NCI-H510A treated with DMSO at 0.1 percent for 48 hours (cell line): Measurements from ENCODE around the gene NEU2.

Experiments used
- DNase-seq: peaks from one replicate; lab custom pipeline; 2025; lab: John Stamatoyannopoulos, UW

NEU2 gene

DNA sequence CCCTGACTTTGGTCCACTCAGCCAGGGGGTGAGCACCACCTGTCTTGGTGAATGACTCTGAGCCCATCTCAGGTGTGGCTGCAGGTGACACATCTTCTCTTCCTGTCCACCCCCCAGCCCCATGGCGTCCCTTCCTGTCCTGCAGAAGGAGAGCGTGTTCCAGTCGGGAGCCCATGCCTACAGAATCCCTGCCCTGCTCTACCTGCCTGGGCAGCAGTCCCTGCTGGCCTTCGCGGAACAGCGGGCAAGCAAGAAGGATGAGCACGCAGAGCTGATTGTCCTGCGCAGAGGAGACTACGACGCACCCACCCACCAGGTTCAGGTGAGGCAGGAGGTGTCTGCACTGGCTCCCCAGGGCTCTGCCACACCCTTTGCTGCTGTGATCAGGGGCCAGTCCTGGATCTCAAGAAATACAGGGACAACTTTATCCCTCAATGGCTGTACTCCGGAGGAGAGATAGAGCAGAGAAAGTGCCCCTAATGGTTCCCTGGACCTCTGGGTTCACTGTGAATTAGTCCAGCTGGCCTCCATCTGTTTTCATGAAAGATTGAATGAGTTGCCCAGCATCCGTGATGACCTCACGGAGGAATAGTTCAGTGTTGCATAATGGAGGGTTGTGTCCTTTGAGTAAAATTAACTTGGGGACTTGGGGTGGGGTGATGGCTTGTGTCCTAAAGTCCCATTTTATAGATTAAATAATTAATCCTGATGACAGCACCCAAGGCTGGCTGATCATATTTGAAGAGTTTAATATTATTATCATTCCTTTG lies at the start of gene NEU2:
TSS of gene NEU2 (plus strand) at position 122 of the 770 bp plus-strand sequence. CDS start at position 122, 0 bp downstream.
- DNase-seq = no peak

DNA sequence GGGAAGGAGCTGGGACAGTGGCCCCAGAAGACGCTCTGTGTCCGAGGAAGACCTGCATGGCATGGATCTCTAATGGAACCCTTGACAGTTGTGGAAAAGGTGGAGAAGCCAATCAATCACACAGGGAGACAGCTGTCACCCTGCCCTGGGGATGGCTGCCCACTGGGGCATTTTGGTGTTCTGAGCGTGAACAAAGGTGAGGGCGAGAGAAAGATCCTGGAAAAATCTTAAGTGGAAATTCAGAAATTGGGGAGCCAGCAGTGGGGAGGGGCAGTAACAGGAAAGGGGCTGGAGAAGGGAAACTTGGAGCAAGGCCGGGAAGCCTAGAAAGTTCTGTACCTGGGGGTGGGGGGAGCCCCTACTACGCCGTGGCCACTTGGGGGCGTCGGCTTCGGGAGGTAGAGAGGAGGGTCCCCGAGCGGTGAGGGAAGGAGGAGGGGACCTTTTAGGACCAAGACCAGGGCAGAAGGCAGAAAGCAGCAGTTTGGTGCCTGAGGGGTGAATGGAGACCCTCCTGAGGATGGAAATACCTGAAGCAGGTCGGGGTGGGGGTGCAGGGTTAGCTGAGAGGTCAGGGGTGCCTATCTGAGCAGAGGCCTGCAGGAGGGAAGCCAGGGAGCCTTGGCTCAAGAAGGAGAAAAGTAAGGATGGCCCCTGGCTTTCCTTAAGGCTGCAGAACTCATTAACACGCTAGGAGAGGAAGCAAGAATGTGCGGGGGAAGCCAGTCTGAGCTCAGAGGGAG lies 49.4 kb upstream of the NEU2 start:
- no peak for DNase-seq

DNA sequence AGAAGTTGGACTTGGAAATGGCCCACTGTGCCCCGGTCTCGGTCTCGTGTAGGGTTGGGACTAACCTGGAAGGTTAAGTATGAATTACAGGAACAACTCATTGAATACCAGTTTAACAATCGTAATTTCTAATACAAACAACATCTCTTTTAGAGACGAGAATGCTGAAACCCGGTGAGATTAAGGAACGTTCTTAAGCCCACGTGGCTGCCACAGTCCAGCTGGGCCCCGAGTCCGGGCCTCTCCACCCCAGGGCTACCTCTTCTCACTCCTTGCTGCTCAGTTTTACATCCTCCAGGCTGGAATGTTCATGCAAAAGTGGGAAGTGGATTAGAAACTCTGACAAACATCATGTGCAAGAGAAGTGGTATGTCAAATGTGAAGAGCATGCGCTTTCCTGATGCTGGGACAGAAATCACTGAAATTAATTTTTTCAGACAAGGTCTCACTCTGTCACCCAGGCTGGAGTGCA lies 48.8 kb upstream of the NEU2 start:
- no peak for DNase-seq

DNA sequence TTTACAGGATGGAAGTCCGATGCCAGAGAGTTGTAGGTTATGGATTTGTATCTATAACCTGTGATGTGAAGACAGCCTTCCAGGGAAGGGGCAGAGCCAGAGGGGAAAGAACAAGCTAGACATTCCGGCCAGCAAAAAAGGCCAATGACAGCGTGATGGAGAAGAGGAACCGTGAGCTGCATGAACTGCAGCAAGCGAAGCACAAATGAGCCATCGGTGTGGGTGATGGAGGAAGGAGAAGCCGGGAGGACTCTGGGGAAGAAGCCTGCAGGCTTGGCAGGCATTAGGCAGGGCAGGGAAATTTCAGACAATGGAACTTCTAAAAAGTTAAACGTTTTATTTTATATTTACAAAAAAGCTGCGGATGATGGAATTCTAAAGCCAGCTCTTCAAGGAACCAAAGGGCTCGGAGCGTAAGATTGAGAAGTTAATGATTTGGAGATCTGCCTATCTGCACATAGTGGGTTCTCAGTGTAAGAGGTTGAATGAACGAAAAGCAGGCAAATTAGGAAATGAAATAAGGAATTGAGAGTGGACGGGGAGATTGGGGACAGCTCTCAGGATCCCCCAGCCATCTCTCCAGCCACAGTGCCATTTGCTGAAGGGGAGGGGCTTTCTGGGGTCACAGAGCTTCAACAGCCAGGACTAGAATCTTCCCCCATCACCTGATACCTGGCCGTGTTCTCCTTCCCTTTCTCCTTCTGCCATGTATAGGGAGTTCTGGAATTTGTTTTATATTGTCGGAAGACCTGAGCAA lies 47.8 kb upstream of the NEU2 start:
- DNase-seq = no peak

DNA sequence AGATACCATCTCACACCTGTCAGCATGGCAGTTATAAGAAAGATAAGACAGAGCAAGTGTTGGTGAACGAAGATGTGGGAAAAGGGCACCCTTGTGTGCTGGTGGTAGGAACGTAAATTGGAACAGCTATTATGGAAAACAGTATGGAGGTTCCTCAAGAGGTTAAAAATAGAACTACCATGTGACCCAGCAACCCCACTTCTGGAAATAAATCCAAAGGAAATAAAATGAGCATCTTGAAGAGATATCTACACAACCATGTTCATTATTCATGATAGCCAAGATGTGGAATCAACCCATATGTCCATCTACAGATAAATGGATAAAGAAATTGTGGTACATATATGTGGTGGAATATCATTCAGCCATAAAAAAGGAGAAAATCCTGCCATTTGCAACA lies 46.3 kb upstream of the NEU2 start:
- DNase-seq = no peak

DNA sequence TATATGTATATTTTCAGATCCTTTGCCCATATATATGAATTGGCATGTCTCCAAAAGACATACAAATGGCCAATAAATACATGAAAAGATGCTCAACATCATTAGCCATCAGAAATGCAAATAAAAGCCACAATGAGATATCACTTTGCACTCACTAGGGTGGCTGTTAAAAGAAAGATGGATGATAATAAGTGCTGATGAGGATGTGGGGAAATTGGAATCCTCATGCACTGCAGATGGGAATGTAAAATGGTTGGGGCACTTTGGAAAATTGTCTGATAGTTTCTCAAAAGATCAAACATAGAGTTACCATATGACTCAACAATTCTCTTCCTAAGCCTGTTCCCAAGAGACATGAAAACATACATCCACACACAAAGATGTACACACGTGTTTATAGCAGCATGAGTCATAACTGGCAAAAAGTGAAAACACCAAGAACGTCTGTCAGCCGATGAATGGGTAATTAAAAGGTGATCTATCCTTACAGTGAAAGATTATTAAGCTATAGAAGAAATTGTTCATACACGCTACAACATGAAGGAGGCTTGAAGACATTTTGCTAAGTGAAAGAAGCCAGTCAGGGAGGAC lies 39.1 kb upstream of the NEU2 start:
- DNase-seq = no peak

DNA sequence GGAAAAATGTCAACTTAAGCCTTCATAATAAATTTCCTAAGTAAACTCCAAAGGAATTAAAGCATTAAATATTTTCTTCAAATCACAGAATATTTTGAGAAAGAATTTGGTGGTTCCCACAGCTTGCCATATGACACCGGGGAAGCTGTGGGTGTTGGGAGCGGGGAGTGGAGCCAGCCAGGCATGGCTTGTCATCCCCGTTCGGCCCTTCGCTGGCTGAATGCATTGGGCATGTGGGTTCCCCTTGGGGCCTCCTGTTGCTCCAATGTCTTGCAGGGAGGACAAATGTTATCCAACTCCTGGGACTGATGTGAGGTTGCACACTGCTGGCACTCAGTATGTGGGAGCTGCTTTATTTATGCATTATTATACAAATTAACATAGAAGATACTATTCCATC lies 38.0 kb upstream of the NEU2 start:
- DNase-seq = no peak

DNA sequence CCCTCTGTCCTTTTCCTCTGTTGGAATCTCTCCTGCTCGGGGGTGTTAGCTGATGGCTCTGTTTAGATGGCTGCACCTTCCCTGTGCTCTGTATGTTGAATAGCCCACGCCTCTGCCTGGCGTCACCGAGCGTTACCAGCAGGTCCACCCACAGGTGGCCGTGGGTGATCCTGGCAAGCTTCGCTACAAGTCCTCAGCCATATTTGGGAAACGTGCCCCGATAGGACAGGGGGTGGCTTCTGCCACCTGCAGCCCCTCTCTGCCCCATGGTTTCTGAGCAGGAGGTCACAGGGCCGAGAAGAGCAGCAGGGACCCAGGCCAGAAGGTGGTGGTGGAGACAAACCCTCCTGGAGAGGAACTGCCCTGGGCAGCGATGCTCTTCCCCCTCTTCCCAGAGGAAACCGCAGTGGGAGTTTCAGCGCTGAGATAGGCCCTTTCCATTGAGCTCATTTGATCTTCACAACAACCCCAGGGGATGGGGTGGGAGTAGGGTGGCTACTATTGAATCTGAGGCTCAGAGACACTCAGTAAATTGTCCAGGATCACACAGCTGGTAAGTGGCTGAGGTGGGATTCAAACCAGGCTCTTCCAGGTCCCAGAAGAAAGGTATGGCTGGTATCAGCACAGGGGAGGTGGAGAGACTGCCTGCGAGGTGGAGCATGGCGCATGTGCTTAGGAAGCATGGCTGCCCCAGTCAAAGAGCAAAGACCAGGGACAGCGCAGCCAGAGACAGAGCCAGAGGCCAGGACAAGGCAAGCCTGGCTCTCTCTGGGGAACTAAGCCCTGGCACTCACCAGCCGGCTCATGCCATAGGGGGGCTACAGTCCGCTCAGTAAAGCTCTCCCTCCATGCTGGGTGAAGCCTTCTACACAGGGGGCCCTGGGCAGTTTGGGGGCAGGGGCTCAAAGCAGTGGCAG lies 34.5 kb upstream of the NEU2 start:
- DNase-seq = no peak

DNA sequence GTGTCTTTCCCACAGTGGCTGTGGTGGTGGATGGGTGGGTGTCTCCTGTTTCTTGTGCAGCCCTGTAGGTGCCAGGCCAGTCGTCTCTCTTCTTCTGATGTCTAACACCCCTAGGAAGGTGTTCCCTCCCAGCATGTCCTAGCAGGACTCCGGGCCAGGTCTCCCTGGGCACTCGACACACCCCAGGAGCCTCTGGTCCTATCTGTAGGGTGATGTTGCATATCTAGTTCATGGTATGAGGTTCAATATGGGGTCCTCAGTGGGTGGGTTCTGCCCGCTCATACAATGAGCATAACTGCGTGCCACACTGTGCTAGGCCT lies 33.8 kb upstream of the NEU2 start:
- no peak for DNase-seq

DNA sequence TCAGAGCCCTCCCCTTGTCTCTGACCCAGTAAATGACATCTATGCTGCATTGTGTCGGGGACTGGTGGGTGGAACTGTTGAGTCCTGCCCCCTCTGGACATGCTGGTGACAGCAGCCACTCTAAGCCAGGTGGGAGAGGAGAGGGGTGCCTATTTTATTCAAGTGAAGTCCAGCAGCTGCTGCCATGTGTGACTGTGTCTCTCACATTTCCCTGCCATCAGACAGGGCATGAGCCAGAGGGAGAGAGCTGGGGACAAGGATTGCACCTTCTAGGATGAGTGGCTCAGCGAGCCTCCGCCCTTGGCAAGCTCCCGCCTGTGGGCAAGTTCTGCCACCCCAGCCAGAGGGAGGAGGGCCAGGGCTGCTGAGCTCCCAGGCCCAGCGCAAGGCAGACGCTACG lies 33.1 kb upstream of the NEU2 start:
- DNase-seq = no peak

DNA sequence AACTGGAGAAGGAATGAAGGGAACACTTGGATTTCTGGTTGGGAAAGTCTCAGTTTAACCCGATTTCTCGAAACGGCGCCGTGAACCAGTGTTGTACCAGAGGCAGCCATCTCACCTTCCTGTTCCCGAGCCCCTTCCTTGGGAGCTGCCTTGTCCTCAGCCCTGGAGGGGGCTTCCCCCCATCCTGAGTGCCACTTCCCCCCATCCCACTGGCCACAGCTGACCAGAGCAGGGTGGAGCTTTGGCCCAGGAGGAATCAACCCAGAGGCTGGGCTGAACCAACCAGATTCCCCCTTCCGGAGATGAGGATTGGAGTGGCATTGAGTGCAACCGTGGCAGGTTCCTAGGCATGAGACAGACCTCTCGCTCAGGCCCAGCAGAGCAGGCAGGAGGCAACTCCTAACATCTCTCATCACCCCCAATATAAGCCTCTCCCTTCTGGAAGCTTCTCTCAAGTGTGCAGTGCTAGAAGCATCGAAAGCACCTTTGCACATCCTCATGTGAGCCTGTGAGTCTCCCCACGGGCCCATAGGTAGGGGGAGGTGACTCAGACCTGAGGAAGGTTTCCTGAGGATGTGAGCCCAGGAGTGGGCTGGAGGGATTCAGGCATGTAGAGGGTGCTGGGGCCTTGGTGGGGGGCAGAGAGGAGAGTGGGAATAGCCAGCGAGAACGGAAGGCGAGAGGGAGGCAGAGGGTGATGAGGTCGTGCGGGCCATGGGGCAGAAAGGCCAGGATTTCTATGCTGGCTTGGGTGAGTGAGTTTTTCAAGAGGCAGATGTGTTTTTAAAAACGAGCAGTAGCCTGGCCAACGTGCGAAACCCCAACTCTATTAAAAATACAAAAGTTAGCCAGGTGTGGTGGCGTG lies 31.4 kb upstream of the NEU2 start:
- DNase-seq = no peak

DNA sequence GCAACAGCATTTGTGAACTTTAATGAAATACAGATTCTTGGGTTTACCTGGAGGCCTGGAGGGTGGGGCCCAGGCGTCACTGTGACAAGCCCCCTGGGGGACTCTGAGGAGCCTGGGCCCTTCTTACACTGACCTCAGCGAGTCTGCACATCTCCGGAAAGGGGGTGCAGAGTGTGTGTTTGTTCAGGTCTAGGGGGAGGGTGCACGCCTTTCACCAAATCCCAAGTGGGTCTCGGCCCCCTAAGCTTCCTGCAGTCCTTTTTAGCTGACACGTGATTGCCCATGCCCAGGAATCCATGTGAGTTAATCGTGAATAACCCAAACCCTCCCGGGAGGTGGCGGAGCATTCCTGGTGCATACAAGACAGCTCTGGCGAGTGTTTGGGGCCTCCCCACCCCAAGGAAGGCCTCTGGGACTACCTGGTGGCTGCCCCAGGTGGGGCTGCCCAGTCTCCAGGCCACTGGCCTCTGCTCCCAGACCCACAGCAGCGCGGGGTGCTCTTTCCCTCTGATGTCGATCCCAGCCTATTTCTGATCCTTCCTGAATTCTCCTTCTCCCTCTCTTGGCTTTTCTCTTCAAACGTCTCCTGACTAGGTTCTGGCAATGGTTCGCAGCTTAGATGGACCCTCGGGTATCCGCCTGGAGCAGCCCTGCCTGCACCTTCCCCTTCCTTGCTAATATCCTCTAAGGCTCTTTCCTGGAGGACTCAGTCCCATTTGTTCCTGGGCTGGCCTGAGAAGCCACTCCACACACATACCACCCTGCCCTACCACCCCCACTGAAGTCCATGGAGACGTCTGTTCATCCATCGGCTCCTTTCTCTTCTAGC lies 29.4 kb upstream of the NEU2 start:
- DNase-seq = no peak

DNA sequence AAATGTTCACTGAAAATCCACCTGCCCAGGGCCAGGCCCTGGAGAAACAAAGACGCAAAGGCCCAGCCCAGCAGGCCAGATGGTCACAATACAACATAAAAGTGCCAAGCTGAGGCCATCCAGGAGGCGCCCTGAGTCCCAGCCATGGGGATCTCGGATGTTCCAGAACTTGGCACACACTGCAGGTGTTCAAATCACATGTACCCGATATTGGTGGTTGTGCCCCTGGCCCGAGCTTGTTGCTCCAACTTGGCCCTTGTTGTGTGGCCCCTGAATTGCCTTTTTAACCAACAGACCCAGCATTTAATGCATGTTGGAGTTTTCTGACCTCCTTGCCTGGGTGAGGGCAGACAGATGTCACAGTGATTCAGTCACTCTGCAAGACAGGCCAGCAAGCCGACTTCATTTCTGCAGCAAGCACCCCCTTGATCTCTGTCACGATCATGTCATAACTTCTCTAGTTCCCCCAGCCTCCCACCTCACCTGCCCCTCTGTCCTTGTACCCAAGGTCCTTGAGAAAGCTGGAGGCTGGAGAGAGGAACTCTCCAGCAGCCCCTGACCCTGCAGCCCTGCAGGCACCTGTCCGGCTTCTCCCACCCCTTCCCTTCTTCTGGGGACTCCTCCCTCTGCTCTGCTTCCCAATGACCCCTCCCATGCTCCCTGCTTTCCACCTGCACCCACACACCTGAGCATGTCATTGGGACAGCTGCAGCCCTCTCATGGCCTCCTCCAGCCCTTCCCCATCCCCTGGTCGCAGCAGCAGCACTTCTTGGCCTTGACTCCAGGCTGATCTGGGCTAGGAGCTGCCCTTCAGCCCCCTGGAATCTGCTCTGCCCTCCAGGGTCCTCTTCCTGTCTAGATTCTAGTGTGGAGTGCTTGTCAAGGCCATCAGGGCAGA lies 28.6 kb upstream of the NEU2 start:
- DNase-seq = no peak

DNA sequence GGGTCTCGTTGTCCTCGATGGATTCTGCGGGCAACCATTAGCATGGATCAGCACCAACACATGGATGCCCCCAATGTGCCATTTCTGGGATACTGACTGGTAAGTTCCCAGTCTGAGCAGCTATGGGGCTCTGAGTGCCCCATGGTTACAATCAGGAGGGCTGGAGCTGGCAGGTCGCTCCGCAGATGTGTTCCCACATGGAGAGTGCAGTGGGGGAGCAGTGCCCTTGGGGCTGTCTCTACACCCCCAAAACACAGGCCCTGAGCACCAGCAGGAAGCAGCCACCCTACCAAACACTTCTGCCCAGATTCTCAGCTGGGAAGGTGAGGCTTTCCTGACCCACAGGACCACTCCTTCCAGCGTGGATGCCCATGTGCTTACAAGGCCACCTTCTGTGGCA lies 27.4 kb upstream of the NEU2 start:
- DNase-seq = no peak

DNA sequence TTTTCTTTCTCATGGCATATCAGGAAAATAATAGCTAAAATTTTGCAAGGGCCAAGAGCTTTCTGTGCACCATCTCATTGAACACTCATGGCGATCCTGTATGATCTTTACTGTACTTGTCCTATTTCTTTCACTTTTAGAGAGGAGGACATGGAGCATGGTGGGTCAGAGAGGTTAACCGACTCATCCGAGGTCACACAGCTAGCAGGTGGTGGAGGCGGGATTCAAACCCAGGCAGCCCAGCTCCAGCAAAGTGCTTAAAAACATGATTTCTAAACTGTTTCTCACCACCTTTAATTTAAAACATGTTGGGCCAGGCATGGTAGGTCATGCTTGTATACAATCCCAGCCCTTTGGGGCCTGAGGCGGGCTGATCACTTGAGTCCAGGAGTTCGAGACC lies 25.8 kb upstream of the NEU2 start:
- no peak for DNase-seq

DNA sequence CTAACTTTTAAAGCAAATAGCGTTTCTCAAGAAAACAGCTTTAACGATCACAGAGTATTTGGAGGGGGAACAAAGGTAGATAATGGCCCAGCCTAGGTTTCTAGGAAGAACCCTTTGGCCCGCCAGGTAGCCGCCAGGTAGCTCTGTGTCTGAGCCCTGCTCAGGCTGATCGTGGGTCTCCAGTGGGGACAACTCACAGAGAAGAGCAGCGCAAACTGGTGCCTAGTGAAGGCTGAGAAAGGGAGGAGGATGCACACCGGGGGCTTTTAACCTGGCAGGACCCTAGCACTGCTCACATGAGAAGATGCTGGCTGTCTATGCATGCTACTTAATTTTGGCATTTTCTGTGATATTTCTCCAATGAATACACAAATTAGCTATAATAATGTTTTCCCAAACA lies 25.2 kb upstream of the NEU2 start:
- DNase-seq = no peak

DNA sequence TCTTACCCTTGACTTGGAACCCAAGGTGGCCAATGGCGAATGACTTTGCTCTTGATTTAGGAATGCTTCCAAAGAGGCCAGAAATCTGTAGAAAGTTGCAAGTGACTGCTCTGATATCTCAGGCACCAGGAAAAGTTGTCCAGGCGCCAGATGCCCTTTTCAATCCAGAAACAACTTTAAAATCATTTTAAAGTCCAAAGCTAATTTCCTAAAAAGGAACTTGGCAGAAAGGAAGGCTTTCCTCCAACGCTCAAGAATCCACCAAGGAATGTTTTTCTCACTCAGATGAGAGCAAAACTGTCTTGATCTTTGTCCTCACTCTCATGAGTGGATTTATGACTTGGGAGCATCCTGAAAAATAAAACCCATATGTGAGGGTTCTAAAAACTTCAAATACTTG lies 24.7 kb upstream of the NEU2 start:
- DNase-seq = no peak

DNA sequence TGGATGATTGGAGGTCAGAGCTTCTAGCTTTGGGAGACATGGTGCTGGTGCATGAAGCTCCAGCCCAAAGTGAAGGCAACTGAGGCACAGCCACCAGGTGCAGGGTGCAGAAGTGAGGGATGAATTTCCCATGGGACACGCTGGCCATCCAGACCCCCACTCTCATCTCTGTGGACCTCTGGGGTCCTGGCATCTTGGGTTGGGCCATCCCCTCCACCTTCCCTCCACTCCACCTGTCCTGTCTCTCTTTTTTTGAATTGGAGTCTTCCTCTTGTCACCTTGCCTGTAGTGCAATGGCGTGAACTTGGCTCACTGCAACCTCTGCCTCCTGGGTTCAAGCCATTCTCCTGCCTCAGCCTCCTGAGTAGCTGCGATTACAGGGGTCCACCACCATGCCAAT lies 22.8 kb upstream of the NEU2 start:
- no peak for DNase-seq
